HepG2 (cell line): ENCODE data around the gene RB1. TPM values are rescaled to one million over a fixed set of nuclear protein-coding genes. Genes with fewer than 3 reads are reported as not detected.

ENCODE experiments used
- ATAC-seq: fragments of 200-7000 bp; cut with Tn5 transposase; 3 replicates; pipeline ENCODE4 v1.9.1; 2020; ENCODE audit warnings: mild to moderate bottlenecking, moderate library complexity
- BruUV-seq: library from RNA; stranded (reverse); fragments of 400-500 nt; replicated peaks from 2 replicates; lab custom pipeline; 2021; lab: Mats Ljungman, UMichigan
- CTCF ChIA-PET: fragments of 300-600 bp; formaldehyde crosslinking; extraction: SDS; loops from one replicate; lab custom pipeline; 2021; ENCODE audit warnings: low total read pairs, inconsistent platforms, low intra/inter-chr PET ratio; lab: Yijun Ruan, JAX
- POLR2A ChIA-PET: fragments of 350-600 bp; sonication (Branson Sonifier 250); formaldehyde crosslinking; loops from one replicate; lab custom pipeline; 2020; ENCODE audit warnings: antibody characterized with exemption, inconsistent platforms; lab: Yijun Ruan, JAX
- DNase-seq: peaks from one replicate; pipeline ENCODE4 v3.0.0-alpha.2; 2015; ENCODE audit warnings: low spot score
- FAIRE-seq: peaks from 3 replicates; lab custom pipeline; 2011; peaks lifted over from hg19 to GRCh38; lab: Jason Lieb, UNC
- H2AFZ ChIP-seq: one replicate; pipeline ENCODE4 v1.6.1; 2011; ENCODE audit warnings: low read length, inconsistent platforms
- H3K27ac ChIP-seq: fragments of 300-600 bp; 3 replicates; pipeline ENCODE4 v1.8.0; 2011; ENCODE audit warnings: mixed run types, mild to moderate bottlenecking, mixed read lengths, low read length, inconsistent platforms; ENCODE audit not compliant: insufficient read depth; ENCODE audit errors: extremely low read length
- H3K27me3 ChIP-seq, 2 experiments: fragments of 200-600 bp in 1 of 2; 2 replicates in 1 of 2; 3 replicates in 1 of 2; pipeline versions ENCODE4 v1.6.0 to v1.8.0; 2011; ENCODE audit warnings: low read length in 2 of 2, mild to moderate bottlenecking in 2 of 2, moderate library complexity in 2 of 2, inconsistent platforms in 1 of 2; ENCODE audit not compliant: insufficient read depth in 2 of 2, control insufficient read depth in 1 of 2
- H3K36me3 ChIP-seq, 2 experiments: fragments of 200-600 bp in 1 of 2; replicated peaks in 1 of 2; 2 replicates in 1 of 2; 3 replicates in 1 of 2; pipeline versions ENCODE4 v1.5.1 to v1.8.0; 2011; ENCODE audit warnings: low read length in 2 of 2, inconsistent platforms in 1 of 2; ENCODE audit not compliant: insufficient read depth in 2 of 2, control insufficient read depth in 1 of 2
- H3K4me1 ChIP-seq: 2 replicates; pipeline ENCODE4 v1.5.1; 2012; ENCODE audit warnings: low read length, inconsistent platforms; ENCODE audit not compliant: insufficient read depth
- H3K4me2 ChIP-seq: 2 replicates; pipeline ENCODE4 v1.6.0; 2011; ENCODE audit warnings: low read depth, low read length, inconsistent platforms
- H3K4me3 ChIP-seq, 3 experiments: fragments of 200-600 bp in 1 of 3; sonication (generic), shearing (Covaris generic) in 1 of 3; replicated peaks in 1 of 3; 2 replicates each; pipeline ENCODE4 v1.5.1; 2011 to 2016; ENCODE audit warnings: low read length in 3 of 3, inconsistent platforms in 2 of 3, low read depth in 2 of 3, mild to moderate bottlenecking in 2 of 3, control low read depth in 1 of 3, mixed read lengths in 1 of 3; ENCODE audit not compliant: insufficient read depth in 1 of 3
- H3K79me2 ChIP-seq: one replicate; pipeline ENCODE4 v1.6.1; 2011; ENCODE audit warnings: low read length, inconsistent platforms; ENCODE audit not compliant: insufficient read depth
- H3K9ac ChIP-seq: 2 replicates; pipeline ENCODE4 v1.6.0; 2011; ENCODE audit warnings: mild to moderate bottlenecking, low read depth, low read length, inconsistent platforms; ENCODE audit not compliant: insufficient read depth
- H3K9me3 ChIP-seq: 2 replicates; pipeline ENCODE4 v1.5.1; 2012; ENCODE audit warnings: mild to moderate bottlenecking, low read length
- H4K20me1 ChIP-seq: 2 replicates; pipeline ENCODE4 v1.6.0; 2011; ENCODE audit warnings: inconsistent platforms, mild to moderate bottlenecking, low read length, moderate library complexity; ENCODE audit not compliant: insufficient read depth
- CENPT ChIP-seq: sonication (generic); formaldehyde crosslinking; IDR thresholded peaks from 2 replicates; pipeline ENCODE4 v1.8.0; 2022; ENCODE audit warnings: low read depth, mild to moderate bottlenecking, moderate library complexity, missing genetic modification reagents
- WGBS: methylation state at CpG from one replicate; pipeline ENCODE4 v1.1.6; 2017; ENCODE audit warnings: low lambda C conversion rate; 5-methylcytosine and 5-hydroxymethylcytosine counted together
- in situ Hi-C: cut with HindIII; loops from 2 replicates; pipeline ENCODE4 v1.10.0; 2017; ENCODE audit warnings: low pct_unique_long_range_greater_than_20kb; ENCODE audit not compliant: extremely low pct_ligation_motif_present
- intact Hi-C: fragments of 100-400 bp; cut with micrococcal nuclease; formaldehyde crosslinking; loops from one replicate; pipeline ENCODE4 v1.10.0; 2022; ENCODE audit not compliant: unreplicated experiment
- polyA plus RNA-seq, 8 experiments: library from polyadenylated mRNA; depleted of rRNA in 3 of 8; stranded (reverse) in 7 of 8; unstranded in 1 of 8; fragments of >200 nt; fragmentation: Illumina TruSeq in 4 of 8; extraction: Trizol in 4 of 8; gene quantifications; 2 replicates each; pipeline versions ENCODE4 v1.2.1 to v1.2.3, GENCODE V29; 2011 to 2016; ENCODE audit warnings: low read depth in 4 of 8, missing spikeins in 1 of 8, mixed read lengths in 1 of 8; ENCODE audit not compliant: insufficient read depth in 1 of 8
- total RNA-seq, 5 experiments: library from RNA; depleted of rRNA; stranded (reverse); fragments of >200 nt; fragmentation: Illumina TruSeq; extraction: Trizol; gene quantifications; 2 replicates each; pipeline ENCODE4 v1.2.3, GENCODE V29; 2016; ENCODE audit warnings: low read depth in 1 of 5
- TF ChIP-seq, protein P1 (sequence below): sonication (generic); formaldehyde crosslinking; IDR thresholded peaks from one replicate; pipeline ENCODE4 v1.5.1; 2020; ENCODE audit warnings: mild to moderate bottlenecking, missing genetic modification reagents; ENCODE audit errors: not compliant biosample characterization
- TF ChIP-seq, protein P2 (sequence below): sonication (generic); formaldehyde crosslinking; IDR thresholded peaks from 2 replicates; pipeline ENCODE4 v1.8.1; 2023; ENCODE audit warnings: mild to moderate bottlenecking, missing genetic modification reagents

The RB1 gene
- total and polyA plus RNA-seq, 2 of the 13 experiments (the other 11 are each of a cell fraction or from before 2014, with no cell fraction given): 15.6 to 23.7 TPM

DNA sequence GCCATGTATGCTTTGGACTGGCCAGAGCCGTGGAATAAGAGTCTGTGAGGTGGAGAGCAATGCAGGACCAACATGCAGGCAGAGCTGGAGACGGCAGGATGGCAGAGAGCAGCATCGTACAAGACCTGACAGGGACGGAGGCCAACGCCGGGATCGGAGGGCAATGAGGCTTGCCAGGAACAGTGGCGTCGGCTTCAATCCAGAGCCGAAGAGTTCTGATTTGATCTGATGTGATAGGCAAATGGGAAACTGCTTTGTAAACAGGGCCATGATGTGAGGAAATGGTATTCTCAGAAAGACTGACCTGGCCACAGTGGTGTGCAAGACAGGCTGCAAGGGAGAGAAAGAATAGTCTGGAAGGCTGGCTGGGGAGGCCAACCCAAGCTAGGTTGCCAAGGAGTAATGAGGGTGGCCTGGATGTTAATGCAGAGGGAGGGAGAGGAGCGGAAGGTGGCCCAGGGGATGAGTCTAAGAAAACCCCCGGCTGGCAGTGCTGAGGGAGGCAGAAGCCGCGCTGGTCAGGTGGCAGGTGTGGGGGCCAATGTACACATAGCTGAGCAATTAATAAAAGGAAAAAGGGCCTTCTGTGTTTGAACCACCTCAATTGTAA, 202.6 kb downstream of the RB1 start (continued):
- TF ChIP-seq, protein P1, sequence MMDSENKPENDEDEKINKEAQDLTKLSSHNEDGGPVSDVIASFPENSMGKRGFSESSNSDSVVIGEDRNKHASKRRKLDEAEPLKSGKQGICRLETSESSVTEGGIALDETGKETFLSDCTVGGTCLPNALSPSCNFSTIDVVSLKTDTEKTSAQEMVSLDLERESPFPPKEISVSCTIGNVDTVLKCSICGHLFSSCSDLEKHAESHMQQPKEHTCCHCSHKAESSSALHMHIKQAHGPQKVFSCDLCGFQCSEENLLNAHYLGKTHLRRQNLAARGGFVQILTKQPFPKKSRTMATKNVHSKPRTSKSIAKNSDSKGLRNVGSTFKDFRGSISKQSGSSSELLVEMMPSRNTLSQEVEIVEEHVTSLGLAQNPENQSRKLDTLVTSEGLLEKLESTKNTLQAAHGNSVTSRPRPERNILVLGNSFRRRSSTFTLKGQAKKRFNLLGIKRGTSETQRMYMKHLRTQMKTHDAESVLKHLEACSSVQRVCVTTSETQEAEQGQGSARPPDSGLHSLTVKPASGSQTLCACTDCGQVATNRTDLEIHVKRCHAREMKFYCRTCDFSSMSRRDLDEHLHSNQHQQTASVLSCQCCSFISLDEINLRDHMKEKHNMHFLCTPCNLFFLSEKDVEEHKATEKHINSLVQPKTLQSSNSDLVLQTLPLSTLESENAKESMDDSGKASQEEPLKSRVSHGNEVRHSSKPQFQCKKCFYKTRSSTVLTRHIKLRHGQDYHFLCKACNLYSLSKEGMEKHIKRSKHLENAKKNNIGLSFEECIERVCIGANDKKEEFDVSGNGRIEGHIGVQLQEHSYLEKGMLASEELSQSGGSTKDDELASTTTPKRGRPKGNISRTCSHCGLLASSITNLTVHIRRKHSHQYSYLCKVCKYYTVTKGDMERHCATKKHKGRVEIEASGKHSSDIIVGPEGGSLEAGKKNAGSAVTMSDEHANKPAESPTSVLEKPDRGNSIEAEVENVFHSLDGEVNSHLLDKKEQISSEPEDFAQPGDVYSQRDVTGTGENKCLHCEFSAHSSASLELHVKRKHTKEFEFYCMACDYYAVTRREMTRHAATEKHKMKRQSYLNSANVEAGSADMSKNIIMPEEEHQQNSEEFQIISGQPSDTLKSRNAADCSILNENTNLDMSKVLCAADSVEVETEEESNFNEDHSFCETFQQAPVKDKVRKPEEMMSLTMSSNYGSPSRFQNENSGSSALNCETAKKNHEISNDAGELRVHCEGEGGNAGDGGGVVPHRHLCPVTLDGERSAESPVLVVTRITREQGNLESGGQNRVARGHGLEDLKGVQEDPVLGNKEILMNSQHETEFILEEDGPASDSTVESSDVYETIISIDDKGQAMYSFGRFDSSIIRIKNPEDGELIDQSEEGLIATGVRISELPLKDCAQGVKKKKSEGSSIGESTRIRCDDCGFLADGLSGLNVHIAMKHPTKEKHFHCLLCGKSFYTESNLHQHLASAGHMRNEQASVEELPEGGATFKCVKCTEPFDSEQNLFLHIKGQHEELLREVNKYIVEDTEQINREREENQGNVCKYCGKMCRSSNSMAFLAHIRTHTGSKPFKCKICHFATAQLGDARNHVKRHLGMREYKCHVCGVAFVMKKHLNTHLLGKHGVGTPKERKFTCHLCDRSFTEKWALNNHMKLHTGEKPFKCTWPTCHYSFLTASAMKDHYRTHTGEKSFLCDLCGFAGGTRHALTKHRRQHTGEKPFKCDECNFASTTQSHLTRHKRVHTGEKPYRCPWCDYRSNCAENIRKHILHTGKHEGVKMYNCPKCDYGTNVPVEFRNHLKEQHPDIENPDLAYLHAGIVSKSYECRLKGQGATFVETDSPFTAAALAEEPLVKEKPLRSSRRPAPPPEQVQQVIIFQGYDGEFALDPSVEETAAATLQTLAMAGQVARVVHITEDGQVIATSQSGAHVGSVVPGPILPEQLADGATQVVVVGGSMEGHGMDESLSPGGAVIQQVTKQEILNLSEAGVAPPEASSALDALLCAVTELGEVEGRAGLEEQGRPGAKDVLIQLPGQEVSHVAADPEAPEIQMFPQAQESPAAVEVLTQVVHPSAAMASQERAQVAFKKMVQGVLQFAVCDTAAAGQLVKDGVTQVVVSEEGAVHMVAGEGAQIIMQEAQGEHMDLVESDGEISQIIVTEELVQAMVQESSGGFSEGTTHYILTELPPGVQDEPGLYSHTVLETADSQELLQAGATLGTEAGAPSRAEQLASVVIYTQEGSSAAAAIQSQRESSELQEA: no peak

DNA sequence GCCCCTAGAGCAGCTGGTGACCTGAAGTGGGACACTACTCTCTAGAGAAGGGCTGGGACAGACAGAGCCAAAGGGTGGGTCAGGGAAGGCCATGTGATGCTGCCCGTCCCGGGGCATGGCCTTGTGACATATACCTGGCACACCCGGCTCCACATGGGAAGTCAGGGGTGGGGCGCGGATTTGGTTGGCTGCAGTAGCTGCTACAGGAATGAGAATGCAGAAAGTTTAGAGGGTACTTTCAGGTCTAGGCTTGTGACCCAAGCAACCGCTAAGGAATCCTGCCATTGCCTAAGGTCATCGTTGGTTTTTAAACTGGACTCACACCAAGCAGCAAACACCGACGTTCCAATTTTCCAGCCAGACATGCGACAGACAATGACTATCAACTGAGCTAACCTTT, 203.5 kb downstream of the RB1 start:
- no peaks in the 10 kb centered on the region for H3K79me2 ChIP-seq
- ChIA-PET POLR2A (no interaction called here), CTCF (no interaction called here)
- ATAC-seq: no peak
- no TSS peak for BruUV-seq
- no peak overlapping the region for H3K9ac ChIP-seq
- no peak overlapping the region for H3K27ac ChIP-seq
- in situ Hi-C loops: no loop called here
- no peak overlapping the region for H2AFZ ChIP-seq
- WGBS: 98% methylated on average over 10 of the region's 10 CpGs
- H3K4me1 ChIP-seq: no peaks in the 10 kb centered on the region
- no peak for TF ChIP-seq CENPT (CRISPR knock-in tag)
- TF ChIP-seq, protein P2, sequence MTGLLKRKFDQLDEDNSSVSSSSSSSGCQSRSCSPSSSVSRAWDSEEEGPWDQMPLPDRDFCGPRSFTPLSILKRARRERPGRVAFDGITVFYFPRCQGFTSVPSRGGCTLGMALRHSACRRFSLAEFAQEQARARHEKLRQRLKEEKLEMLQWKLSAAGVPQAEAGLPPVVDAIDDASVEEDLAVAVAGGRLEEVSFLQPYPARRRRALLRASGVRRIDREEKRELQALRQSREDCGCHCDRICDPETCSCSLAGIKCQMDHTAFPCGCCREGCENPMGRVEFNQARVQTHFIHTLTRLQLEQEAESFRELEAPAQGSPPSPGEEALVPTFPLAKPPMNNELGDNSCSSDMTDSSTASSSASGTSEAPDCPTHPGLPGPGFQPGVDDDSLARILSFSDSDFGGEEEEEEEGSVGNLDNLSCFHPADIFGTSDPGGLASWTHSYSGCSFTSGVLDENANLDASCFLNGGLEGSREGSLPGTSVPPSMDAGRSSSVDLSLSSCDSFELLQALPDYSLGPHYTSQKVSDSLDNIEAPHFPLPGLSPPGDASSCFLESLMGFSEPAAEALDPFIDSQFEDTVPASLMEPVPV: no peak
- DNase-seq: no peak
- no peak for FAIRE-seq
- no peaks in the 10 kb centered on the region; a peak in 1 of 5 replicates for H3K27me3 ChIP-seq
- no peaks in the 10 kb centered on the region for H3K9me3 ChIP-seq
- no peaks in the 10 kb centered on the region for H3K36me3 ChIP-seq
- H3K4me3 ChIP-seq: no peak overlapping the region
- no peak overlapping the region for H3K4me2 ChIP-seq
- no peaks in the 10 kb centered on the region for H4K20me1 ChIP-seq
- intact Hi-C loops: no loop called here
